ENCODE measurements around the gene PMEPA1. TPM values are rescaled to one million over a fixed set of nuclear protein-coding genes. Genes with fewer than 3 reads are reported as not detected.

Gene PMEPA1
- total RNA-seq, 1 donor from 2014 or later = 0.40 TPM

DNA sequence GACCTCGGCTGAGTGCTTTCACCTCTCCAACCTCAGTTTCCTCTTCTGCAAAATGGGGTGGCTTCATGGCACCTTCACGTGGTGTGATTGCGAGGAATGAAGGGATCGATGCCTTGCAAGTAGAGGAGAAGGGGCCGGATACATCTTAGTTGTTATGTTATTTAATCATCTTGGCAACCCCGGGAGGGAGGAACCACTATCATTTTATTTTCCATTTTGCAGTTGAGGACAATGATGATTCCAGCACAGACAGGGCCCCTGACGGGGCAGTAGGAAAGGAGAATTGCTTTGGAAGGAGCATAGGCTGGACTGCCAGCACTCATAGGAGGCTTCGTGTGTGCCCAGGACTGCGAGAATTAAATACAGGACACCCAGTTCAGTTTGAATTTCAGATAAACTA, 2.5 kb upstream of the PMEPA1 start:
- no peak for DNase-seq (ENCODE audit: low read depth in 2 of 2)

DNA sequence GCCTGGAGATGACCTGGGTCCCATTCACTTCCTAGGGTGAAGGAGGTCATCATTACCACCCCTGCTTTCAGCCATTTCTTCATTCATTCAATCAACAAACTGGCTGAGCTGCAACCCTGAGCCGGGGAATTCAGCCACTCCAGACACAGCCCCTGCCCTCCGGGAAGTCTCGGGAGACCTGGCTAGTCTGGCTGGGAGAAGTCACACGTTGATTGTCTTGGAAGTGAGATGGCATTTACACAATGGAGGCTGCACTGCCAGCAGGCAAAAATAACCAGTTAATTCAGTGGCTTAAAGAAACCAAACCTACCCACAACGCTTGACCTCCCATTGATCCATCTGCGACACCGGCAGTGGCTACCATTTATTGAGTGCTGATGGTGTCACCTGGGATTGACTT, 2.0 kb upstream of the PMEPA1 start:
- no peak for DNase-seq (ENCODE audit: low read depth in 2 of 2)

DNA sequence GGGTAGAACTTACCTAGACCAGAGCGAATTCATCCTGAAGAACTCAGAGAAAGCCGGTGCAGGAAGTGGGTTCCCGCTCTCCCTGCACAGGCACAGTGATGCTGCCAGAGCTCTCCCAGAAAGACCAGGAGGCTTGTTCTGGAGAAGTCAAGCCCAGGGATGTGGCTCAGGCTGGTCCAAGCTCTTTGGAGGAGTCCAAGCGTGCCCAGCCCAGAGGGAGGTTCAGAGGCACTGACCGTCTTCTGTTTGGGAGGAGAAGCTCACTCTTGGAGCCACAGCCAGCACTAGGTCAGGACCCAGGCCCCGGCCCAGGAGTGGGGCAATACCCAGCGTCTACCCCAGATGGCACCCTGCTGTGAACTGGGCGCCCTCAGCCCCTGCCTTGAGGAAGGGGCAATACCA, 1.5 kb upstream of the PMEPA1 start:
- no peak for DNase-seq (ENCODE audit: low read depth in 2 of 2)

DNA sequence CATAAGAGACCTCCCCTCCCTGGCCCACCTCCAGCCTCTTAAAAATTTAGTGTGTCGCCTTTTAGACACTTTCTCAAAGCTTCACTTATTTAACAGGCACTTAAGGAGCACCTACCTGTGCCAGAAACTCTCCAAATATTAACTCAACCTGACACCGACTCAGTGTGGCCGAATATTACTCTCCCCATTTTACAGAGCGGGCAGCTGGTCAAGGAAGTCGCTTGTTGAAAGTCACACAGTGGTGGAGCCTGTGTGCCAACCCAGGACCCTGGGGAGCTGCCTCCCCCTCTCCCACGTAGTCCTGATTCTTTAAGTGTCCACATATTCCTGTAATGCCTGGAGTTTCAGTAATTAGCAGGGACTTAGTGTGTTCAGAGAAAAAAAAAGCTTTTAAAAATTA, 1.0 kb upstream of the PMEPA1 start:
- DNase-seq (ENCODE audit: low read depth in 2 of 2) = no peak

DNA sequence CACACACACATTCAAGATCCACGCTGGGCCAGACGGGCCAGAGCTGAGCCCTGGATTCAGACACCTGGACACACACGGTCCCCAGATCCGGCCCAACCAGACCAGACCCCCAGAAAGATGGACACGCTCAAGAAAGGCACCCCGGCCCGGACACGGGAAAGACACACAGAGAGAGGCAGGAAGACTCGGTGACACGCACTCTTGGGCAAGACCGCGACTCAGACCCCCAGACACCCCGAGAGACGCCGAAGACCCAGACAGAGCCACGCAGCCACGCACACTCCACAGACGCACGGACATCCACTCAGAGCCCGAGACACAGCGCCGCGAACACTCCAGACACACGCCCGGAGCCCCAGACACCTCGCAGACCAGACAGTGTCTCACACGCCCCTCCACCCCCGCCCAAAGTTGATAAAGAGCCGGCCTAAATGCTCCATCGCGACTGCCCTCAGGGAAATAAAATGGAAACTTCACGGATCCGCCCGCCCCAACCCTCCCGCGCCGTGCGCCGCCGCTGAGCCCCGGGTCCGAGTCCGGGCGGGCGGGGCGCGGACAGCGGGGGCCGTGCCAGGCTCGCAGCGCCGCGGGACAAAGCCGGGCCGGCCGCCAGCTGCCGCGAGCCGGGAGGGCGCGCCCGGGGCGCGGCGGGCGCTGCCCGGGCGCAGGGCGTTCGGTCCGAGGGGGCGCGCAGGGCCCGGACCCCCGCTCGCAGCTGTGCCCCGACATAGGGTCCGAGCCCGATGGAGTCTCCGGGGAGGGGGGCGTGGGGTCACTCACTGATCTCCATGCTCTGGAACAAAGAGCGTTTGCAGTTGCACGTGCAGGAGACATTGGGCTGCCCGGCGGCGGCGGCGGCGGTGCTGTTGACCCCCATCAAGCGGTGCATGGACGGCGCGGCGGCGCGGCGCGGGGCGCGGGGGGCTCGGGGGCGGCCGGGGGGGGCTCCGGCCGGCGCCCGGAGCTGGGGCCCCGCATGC, 831 bp downstream of the PMEPA1 start:
- peak; percentile 18 to 34 for DNase-seq (ENCODE audit: low read depth in 2 of 2)

DNA sequence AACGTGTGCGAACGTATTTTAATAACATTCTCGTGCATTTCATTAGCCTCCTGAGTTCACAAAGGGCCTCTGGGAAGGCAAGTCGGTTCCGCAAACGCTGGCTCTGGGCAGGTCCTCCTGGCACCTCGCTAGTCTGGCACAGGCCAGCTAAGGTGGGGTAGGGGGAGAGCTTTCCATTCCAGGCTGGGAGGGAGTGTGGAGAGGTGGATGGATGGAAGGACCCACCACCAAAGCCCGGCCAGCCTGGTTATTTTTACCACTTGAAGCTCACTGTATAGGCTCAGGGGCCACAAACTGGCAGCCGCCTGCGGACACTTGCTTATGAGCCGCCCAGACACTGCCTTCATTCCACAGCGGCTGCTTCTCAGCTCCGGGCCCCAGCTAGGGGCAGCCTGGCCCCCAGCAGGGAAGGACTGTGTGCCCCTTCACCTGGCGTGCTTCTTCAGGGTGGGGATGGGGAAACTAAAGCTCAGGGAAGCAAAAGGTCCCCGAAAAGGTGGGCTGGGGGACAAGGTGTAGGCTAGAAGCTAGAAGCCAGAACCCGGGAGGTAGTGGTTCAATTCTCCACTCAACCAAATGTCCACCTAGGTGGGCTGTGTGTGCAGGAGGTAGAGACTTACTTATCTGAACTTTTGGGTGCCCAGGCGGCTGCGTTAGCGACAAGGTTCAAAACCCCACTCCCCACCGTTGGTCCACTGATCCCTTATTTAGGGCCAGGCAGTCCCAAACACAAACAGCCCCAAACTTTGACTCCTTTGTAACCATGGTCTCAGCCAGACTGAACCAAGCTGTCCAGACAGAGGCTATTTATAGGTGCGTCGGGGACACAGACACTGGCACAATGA, 1.7 kb downstream of the PMEPA1 start:
- DNase-seq (ENCODE audit: low read depth in 2 of 2) = peak in 1 of 2 donors; percentile 28

DNA sequence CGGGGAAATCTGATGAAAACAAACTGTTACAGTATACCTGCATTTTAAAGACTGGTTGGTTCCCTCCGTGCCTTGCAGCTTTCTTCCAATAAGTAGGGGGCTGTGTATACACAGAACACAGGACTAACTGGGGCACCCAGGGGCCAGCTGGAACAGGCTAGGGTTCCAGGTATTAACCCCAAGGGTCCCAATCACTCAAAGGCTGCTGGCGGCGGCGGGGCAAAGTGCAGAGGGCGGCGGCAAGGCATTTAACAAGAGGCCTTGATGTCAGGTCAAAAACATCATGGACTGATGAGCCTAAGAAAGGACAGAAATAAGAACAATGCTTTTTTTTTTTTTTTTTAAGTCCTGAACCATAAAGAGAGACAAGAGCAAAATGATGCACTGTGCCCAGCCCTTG, 2.5 kb downstream of the PMEPA1 start:
- DNase-seq (ENCODE audit: low read depth in 2 of 2) = no peak

DNA sequence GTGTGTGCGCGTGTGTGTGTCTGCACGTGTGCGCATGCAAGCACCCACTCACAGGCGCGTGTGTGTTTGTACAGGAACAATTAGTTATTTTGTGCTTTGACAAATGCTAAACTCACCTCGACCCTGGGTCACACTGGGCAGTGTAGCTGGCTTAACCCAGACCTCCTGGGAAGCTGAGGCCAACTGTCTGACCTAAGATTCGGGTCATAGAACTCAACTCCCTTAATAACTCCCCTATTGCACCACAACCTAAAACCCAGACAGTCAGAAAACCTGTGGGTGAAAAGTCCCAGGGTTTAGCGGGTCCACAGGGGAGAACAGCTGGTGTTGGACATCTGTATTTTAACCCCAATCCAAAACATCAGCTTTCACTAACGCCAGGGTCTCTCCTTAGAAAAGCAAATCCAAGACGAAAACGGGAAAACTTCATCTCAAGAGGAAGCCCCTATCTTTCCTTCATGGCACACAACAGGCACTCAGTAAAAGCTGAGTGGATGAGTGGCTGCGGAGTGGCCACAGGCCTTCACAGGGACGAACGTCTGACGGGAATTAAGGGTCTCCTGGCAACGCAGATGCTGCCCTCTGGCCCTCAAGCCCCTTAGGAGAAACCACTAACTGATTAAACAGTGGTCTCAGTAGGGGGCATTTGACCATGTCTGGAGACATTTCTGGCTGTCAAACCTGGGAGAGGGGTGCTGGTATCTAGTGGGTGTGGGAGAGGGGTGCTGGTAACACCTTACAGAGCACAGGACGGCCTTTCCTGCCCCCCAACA, 4.5 kb downstream of the PMEPA1 start:
- no peak for DNase-seq (ENCODE audit: low read depth in 2 of 2)

DNA sequence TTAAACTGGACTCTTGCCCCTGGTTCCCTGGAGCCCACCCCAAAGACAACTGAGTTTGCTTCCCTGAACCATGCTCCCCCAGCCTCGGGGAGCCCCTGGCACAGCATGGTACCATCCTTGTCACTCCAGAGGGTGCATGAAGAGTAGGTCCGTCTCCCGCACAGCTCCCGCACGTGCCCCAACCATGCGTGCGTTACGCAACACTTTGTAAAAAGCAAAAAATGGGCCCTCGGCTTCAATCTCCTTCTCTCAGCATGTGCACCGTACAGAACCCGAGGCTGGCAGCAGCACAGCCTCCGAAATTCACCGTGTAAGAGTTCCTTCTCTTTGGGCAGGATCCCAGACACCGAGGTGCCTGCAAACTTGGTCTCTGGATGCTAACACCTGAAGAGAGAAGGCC, 5.6 kb downstream of the PMEPA1 start:
- no peak for DNase-seq (ENCODE audit: low read depth in 2 of 2)

DNA sequence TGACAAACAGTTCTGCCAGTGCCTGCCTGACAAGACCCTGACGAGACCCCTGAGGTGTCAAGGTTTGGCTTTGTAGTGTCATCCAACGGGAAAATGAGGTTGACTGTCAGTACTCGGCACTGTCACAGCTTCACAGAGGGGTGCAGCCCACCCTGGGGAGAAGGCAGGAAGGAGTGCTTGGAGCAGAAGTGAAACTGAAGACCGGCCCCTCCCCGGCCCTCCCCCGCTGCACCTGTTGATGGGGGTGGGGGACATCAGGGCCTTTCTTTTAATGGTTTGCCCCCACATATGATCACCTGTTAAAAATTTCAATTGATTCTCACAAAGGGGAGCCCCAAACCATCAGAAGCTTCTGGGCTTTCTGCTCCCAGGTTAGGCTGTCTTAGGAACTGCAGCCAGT, 6.8 kb downstream of the PMEPA1 start:
- DNase-seq (ENCODE audit: low read depth in 2 of 2) = no peak

DNA sequence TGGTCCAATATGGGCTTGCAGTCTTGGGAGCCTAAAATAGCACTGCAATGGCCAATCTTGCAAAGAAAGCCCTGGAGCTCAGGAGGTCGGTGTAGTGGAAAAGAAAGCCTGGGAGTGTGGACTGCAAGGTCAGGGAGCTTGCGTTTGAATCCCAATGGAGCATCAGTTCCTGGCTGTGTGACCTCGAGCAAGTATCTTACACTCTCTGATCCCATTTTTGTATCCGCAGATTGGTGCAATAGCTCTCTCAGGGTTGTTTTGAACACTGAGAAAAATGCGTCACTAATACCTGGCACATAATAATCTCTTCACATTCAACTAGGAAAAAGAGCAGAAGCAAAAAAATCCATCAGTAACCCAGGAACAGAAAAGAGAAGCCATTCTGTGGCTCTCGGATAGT, 7.3 kb downstream of the PMEPA1 start:
- DNase-seq (ENCODE audit: low read depth in 2 of 2) = no peak

DNA sequence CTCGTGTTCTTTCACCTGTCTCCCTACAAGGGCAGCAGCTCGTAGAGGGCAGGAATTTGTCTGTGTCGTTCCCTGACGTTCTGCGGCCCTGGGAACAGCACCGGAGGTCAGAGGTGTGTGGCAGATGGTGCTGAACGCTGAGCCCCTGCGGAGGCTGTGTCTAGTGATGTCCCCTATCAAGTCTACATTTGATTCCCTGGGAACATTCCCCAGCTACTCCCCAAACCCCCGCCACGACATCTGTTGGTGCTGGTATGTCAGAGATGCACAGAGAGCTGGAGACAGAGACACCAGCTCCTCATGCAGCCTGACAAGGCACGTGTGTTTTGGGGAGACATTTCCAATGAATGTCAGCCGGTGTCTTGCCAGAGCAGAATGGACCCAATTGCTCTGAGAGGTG, 7.7 kb downstream of the PMEPA1 start:
- DNase-seq (ENCODE audit: low read depth in 2 of 2) = no peak

DNA sequence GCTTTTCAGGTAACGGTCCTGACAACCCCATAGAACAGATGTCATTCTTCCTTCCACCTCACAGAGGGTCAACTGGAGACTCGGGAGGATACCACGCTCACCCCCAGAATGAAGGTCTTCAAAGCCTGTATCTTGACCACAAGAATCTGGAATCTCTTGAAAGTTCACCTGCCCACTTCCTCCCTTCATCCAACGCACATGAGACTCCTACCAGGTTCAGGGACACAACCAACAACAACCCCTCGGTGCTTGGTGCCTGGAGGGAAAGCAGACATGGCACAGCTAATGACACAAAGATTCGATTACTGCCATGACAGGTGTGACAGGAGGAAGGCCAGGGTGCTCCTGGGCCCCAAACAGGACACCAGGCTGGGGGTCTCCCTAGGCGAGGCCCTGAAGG, 8.2 kb downstream of the PMEPA1 start:
- no peak for DNase-seq (ENCODE audit: low read depth in 2 of 2)

DNA sequence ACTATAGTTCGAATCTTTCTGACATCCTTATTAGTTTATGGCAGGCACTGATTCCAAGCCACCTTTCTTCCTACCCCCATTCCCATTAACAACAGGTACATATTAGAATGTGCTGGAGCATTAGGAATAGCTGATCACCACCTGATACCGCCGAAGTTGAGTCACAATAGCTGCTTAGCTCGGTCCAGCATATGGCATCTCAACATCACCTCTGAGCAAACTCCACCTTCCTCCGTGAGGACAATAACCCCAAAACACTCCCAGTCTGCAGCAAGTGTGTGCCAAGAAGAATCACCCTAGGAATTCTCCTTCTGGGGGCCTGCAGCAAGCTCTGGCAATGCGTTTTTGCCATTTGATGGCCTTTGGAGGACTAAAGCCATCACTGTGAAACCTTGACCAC, 8.7 kb downstream of the PMEPA1 start:
- DNase-seq (ENCODE audit: low read depth in 2 of 2) = no peak

DNA sequence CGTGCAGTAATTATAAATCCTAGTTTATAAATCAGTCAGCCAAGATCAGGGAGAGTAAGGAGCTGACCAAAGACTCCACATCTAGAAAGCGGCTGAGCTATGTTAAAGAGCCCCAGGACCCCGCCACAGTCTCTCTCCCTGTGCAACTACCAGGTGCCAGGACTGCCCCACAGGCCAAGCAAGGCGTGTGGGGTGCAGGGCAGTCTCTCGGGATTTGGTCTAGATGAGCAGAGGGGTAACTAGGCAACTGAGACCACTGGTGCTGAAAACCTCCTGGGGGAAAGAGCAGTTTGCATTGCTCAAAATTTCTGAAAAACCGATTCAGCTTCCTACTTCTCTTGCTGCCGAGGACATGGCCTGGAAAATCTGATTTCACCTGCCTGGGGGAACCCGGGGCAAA, 10.4 kb downstream of the PMEPA1 start:
- DNase-seq (ENCODE audit: low read depth in 2 of 2) = no peak

DNA sequence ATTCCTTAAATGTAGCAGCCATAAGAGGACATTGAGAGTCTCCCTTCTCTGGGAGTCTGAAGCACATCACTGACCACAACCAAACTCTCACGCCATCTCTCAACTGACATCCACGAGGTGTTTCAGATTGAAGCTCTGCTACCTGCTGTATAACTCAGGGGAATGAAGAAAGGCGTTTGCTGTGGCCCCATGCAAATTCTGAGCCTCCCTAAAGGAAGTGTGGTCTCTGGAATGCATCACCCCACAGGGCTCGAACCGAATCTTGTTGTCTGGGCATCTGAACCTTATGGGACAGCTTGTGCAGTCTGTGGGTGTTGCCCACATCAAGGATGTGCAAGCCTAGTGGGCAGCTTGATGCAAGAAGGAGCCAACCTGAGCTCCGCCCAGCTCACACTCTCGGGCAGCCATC, 10.9 kb downstream of the PMEPA1 start:
- DNase-seq (ENCODE audit: low read depth in 2 of 2) = peak in 1 of 2 donors; percentile 27

DNA sequence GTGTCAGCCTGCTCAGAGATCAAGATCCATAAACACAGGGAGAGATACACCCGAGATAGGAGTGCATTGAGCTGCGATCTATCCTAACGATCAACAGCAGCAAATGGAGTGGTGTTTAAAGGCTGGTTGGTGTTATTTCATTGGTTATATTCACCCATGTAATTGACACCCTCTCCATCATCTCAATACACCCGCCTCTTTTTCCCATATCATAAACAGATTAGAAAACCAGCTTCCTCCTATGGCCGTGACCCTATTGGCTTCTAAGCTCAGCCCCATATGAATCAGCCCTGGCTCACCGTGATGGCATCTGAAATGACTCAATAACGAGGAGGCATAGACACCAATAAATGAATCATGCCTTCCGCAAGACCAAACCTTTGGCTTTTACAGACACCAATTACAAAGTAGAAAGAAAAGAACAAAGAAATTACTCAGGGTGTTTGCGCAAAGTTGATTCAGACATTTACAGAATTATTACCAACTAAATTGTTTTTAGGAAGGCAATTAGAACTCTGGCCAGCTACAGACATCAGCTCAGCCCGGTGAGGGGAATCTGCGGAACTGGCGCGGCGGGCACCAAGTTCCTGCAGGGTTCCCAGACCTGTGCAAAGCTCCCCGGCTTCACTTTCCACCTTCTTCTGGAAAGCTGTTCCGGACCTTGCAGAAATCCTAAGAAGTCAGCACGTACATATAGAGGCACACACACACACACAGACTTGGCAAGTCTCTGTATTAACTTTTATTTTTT, 11.5 kb downstream of the PMEPA1 start:
- DNase-seq (ENCODE audit: low read depth in 2 of 2) = peak; percentile 77 to 99

DNA sequence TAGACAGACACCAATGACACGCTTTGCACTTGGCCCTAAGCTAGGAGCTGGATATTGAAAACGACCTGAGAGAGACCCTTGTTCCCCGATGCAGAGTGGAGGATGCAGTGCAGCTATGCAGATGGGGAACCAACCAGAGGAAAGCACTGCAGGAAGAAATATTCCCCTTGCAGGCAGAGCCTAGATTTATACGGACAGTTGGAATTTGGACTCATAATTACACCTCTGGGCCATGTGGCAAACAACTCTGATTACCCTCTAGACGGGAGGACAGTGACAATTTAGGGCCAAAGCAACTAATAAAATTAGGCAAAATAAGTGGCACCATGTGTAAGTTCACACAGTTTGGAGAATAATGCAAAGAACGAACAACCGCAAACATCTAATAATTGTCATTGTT, 12.3 kb downstream of the PMEPA1 start:
- DNase-seq (ENCODE audit: low read depth in 2 of 2) = no peak

DNA sequence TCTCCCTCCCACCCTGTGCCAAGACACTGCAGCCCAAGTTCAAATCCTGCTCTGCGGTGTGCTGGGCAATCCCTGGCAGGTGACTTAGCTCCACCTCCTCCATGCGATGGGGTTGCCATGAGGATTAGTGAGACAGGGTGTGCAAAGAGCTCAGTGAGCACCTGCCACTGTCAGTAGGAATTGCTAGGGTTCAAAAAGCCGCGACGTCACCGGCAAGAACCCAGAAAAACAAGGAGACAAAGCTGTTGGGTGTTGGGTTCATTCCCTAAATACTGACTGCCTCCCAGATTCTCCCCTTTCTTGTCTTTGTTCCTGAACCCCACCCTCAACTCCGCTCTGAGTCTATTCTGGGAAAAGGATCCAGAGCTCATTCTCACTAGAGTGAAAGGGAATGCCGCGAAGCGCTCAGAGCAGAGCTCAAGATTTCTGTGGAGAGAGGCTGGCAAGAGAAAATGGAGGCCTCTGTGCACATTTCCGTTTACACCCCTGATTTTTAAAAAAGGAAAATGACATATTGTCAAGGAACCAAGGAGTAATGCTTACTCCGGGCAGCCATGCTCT, 13.3 kb downstream of the PMEPA1 start:
- no peak for DNase-seq (ENCODE audit: low read depth in 2 of 2)

DNA sequence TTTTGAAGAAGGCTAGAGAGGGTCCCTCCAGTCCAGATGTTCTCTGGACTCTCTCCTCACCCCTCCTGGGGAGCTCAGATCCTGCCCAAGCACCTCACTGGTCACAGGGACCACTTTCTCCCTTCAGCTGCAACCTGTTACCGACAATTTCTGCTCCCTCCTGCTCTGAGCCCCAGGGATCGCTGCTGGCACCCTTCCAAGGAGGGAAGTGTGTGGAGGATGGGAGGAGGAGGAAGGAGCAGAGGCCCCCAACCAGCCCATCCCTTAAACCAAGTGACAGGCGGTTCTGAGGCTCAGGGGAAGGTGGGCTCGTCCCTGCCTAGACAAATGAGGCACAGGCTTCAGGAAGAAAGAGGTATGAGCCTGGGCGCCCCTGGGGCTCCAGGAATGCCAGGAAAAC, 13.9 kb downstream of the PMEPA1 start:
- no peak for DNase-seq (ENCODE audit: low read depth in 2 of 2)

DNA sequence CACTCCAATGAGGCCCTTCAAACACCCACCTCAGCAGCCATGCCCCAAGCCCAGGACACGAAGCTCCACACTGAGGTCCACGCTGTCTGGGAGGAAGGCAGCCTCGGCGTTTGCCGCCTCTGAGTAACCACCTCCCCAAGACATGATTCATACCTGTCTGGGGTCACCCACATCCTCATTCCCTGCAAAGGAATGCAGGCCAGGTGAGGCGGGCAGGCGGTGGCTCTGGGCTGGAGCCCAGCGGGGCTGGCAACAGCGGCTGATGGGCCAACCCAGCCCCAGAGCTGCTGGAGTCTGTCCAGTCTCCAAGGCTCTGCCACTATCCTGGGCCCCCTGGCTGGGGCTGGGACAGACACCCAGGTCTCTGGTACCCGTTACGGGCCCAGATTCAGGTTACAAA, 14.8 kb downstream of the PMEPA1 start:
- no peak for DNase-seq (ENCODE audit: low read depth in 2 of 2)
